Raji (cell line): ENCODE measurements around the gene GABARAPL1.

Experiments
- POLR2A ChIP-seq: IDR thresholded peaks from 2 replicates; pipeline ENCODE4 v1.6.1; 2011; ENCODE audit warnings: low read depth, low read length, control low read depth; ENCODE audit not compliant: insufficient read depth

The GABARAPL1 gene

GRCh38 chr12:10247436-10248058 is 34.9 kb downstream of the GABARAPL1 start:
- no peak for TF ChIP-seq POLR2A

- TF ChIP-seq POLR2A: no peak
Observed at GRCh38 chr12:10249690-10250455, 37.2 kb downstream of the GABARAPL1 start.

- no peak for TF ChIP-seq POLR2A
Observed at GRCh38 chr12:10251669-10252068, 39.0 kb downstream of the GABARAPL1 start.

- TF ChIP-seq POLR2A: no peak
Observed at GRCh38 chr12:10252201-10252600, 39.5 kb downstream of the GABARAPL1 start.

- TF ChIP-seq POLR2A: no peak
Observed at GRCh38 chr12:10256064-10256463, 43.4 kb downstream of the GABARAPL1 start.

- no peak for TF ChIP-seq POLR2A
Observed at GRCh38 chr12:10260927-10261326, 48.2 kb downstream of the GABARAPL1 start.

- TF ChIP-seq POLR2A: no peak
Observed at GRCh38 chr12:10268037-10268436, 55.4 kb downstream of the GABARAPL1 start.

- no peak for TF ChIP-seq POLR2A
Observed at GRCh38 chr12:10272467-10272866, 59.8 kb downstream of the GABARAPL1 start.
